NCI-H2171 treated with DMSO at 0.1 percent for 48 hours (cell line): ENCODE results near the gene TESK1.

Source experiments
- DNase-seq: peaks from one replicate; lab custom pipeline; 2025; lab: John Stamatoyannopoulos, UW

TESK1 gene

GRCh38 chr9:35646533-35647265 lies 41.6 kb downstream of the TESK1 start:
- DNase-seq, result peak; percentile 74

- DNase-seq, result no peak
Measured at GRCh38 chr9:35649431-35650340, 44.6 kb downstream of the TESK1 start.

- no peak for DNase-seq
Measured at GRCh38 chr9:35650341-35651158, 45.5 kb downstream of the TESK1 start, which contains the start of gene SIT1. Gene SIT1, minus strand, starts transcription at chr9:35650931. Its CDS starts 78 bp downstream, at chr9:35650853.

GRCh38 chr9:35651956-35652828 lies 47.1 kb downstream of the TESK1 start:
- no peak for DNase-seq

- no peak for DNase-seq
Measured at GRCh38 chr9:35652829-35653209, 47.8 kb downstream of the TESK1 start.

- DNase-seq, result no peak
Measured at GRCh38 chr9:35653611-35654010, 48.5 kb downstream of the TESK1 start.

- no peak for DNase-seq
Measured at GRCh38 chr9:35656348-35656747, 51.3 kb downstream of the TESK1 start.

- peak; percentile 38 for DNase-seq
Measured at GRCh38 chr9:35656831-35657545, 51.9 kb downstream of the TESK1 start.

GRCh38 chr9:35657546-35658136 lies 52.6 kb downstream of the TESK1 start, which contains the start of gene RMRP:
Gene RMRP, minus strand, starts transcription at chr9:35658019.
- peak; percentile 91 for DNase-seq

- peak; percentile 74 for DNase-seq
Measured at GRCh38 chr9:35658137-35658967, 53.3 kb downstream of the TESK1 start, which contains the start of gene CCDC107. Gene CCDC107, plus strand, starts transcription at chr9:35658292. Its CDS starts 88 bp downstream, at chr9:35658380.

GRCh38 chr9:35658968-35659220 lies 53.8 kb downstream of the TESK1 start:
- DNase-seq, result no peak

GRCh38 chr9:35659340-35659739 lies 54.3 kb downstream of the TESK1 start:
- peak; percentile 20 for DNase-seq
